Ishikawa (cell line): ENCODE results near the gene MLLT10.

Source experiments
- CEBPB ChIP-seq: IDR thresholded peaks from 2 replicates; pipeline ENCODE4 v1.6.1; 2012
- CREB1 ChIP-seq: IDR thresholded peaks from 2 replicates; pipeline ENCODE4 v1.6.1; 2012; ENCODE audit warnings: low read depth
- EGR1 ChIP-seq: IDR thresholded peaks from 2 replicates; pipeline ENCODE4 v1.6.1; 2012
- EP300 ChIP-seq: IDR thresholded peaks from 2 replicates; pipeline ENCODE4 v1.6.1; 2012; ENCODE audit warnings: borderline replicate concordance
- FOXM1 ChIP-seq: IDR thresholded peaks from 2 replicates; pipeline ENCODE4 v1.6.1; 2012; ENCODE audit warnings: low read depth, borderline replicate concordance
- MAX ChIP-seq: IDR thresholded peaks from 2 replicates; pipeline ENCODE4 v1.6.1; 2012
- NFIC ChIP-seq: IDR thresholded peaks from 2 replicates; pipeline ENCODE4 v1.6.1; 2012
- RAD21 ChIP-seq: IDR thresholded peaks from 2 replicates; pipeline ENCODE4 v1.6.1; 2012; ENCODE audit warnings: low read depth
- TAF1 ChIP-seq: IDR thresholded peaks from 2 replicates; pipeline ENCODE4 v1.6.1; 2012; ENCODE audit warnings: low read depth, mild to moderate bottlenecking
- TCF12 ChIP-seq: IDR thresholded peaks from 2 replicates; pipeline ENCODE4 v1.6.1; 2012; ENCODE audit warnings: low read depth
- TEAD4 ChIP-seq: IDR thresholded peaks from 2 replicates; pipeline ENCODE4 v1.6.1; 2012
- YY1 ChIP-seq: IDR thresholded peaks from 2 replicates; pipeline ENCODE4 v1.6.1; 2012; ENCODE audit warnings: low read depth
- ZBTB7A ChIP-seq: IDR thresholded peaks from 2 replicates; pipeline ENCODE4 v1.6.1; 2012; ENCODE audit warnings: low read depth
- TF ChIP-seq, protein P1 (sequence below): IDR thresholded peaks from 2 replicates; pipeline ENCODE4 v1.6.1; 2012
- TF ChIP-seq, protein P2 (sequence below): IDR thresholded peaks from 2 replicates; pipeline ENCODE4 v1.6.1; 2012; ENCODE audit warnings: low read depth, mild to moderate bottlenecking

MLLT10 gene

GRCh38 chr10:21521751-21522533 lies 12.1 kb upstream of the MLLT10 start:
- TF ChIP-seq, protein P1, sequence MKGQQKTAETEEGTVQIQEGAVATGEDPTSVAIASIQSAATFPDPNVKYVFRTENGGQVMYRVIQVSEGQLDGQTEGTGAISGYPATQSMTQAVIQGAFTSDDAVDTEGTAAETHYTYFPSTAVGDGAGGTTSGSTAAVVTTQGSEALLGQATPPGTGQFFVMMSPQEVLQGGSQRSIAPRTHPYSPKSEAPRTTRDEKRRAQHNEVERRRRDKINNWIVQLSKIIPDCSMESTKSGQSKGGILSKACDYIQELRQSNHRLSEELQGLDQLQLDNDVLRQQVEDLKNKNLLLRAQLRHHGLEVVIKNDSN = no peak
- TF ChIP-seq YY1 = no peak
- no peak for TF ChIP-seq TCF12
- no peak for TF ChIP-seq NFIC
- no peak for TF ChIP-seq MAX
- no peak for TF ChIP-seq TEAD4
- TF ChIP-seq CEBPB = no peak
- no peak for TF ChIP-seq RAD21
- no peak for TF ChIP-seq FOXM1
- TF ChIP-seq EP300 = no peak
- TF ChIP-seq CREB1 = no peak
- no peak for TF ChIP-seq EGR1
- TF ChIP-seq ZBTB7A = no peak
- TF ChIP-seq, protein P2, sequence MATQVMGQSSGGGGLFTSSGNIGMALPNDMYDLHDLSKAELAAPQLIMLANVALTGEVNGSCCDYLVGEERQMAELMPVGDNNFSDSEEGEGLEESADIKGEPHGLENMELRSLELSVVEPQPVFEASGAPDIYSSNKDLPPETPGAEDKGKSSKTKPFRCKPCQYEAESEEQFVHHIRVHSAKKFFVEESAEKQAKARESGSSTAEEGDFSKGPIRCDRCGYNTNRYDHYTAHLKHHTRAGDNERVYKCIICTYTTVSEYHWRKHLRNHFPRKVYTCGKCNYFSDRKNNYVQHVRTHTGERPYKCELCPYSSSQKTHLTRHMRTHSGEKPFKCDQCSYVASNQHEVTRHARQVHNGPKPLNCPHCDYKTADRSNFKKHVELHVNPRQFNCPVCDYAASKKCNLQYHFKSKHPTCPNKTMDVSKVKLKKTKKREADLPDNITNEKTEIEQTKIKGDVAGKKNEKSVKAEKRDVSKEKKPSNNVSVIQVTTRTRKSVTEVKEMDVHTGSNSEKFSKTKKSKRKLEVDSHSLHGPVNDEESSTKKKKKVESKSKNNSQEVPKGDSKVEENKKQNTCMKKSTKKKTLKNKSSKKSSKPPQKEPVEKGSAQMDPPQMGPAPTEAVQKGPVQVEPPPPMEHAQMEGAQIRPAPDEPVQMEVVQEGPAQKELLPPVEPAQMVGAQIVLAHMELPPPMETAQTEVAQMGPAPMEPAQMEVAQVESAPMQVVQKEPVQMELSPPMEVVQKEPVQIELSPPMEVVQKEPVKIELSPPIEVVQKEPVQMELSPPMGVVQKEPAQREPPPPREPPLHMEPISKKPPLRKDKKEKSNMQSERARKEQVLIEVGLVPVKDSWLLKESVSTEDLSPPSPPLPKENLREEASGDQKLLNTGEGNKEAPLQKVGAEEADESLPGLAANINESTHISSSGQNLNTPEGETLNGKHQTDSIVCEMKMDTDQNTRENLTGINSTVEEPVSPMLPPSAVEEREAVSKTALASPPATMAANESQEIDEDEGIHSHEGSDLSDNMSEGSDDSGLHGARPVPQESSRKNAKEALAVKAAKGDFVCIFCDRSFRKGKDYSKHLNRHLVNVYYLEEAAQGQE = no peak
- TF ChIP-seq TAF1 = no peak

DNA sequence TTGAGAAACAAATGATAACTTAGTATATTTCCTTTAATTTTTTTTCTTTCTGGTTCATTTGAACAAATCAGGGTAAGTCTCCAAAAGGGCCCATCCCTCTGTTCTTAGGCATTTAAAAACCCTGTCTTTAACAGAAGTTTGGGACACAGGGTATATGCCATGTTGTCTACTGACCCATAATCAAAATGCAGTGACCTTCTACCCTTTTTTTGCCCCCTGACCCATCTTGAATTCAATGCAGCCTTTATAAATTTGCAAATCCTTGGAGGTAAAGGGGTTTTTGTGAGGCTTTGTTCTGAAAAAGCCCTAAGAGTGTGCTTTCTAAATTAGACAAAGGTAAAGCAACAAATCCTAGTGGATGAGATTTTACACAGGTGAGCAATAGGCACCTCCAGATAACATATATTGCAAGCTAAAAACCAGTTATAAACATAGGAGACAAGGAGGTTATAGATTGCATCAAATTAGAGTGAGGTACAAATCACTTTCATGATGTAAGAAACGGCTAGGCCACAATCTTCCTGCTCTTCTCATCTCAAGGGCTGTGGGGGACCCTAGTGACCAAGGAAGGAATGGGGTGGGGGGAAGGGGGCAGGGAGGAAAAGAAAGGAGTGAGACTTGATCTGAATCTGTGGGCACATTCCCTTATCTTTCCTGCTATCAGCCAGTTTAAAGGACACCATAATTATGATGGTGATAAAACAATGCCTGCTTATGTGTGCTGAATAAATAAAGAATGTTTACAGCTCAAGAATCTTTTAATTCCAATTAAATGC lies 11.2 kb upstream of the MLLT10 start:
- TF ChIP-seq EGR1 = no peak
- TF ChIP-seq CREB1 = no peak
- TF ChIP-seq TCF12 = no peak
- TF ChIP-seq MAX = no peak
- TF ChIP-seq ZBTB7A = no peak
- no peak for TF ChIP-seq TEAD4
- TF ChIP-seq FOXM1 = no peak
- TF ChIP-seq, protein P1 = no peak
- TF ChIP-seq TAF1 = no peak
- TF ChIP-seq EP300 = no peak

- TF ChIP-seq EP300 (no peak), FOXM1 (no peak), TEAD4 (no peak), TCF12 (no peak), ZBTB7A (no peak), NFIC (no peak), YY1 (no peak), EGR1 (no peak), CREB1 (no peak), CEBPB (no peak), TAF1 (no peak), MAX (no peak), RAD21 (no peak)
- TF ChIP-seq, protein P2 = no peak
- TF ChIP-seq, protein P1 = no peak
Measured at GRCh38 chr10:21523557-21524008, 10.4 kb upstream of the MLLT10 start.

GRCh38 chr10:21524131-21524525 lies 9.9 kb upstream of the MLLT10 start:
- TF ChIP-seq EGR1 = no peak
- no peak for TF ChIP-seq ZBTB7A
- no peak for TF ChIP-seq YY1
- TF ChIP-seq TAF1 = no peak
- no peak for TF ChIP-seq TCF12
- TF ChIP-seq TEAD4 = no peak
- no peak for TF ChIP-seq CEBPB
- TF ChIP-seq MAX = no peak
- no peak for TF ChIP-seq EP300
- TF ChIP-seq FOXM1 = no peak
- TF ChIP-seq NFIC = no peak
- no peak for TF ChIP-seq CREB1
- TF ChIP-seq, protein P2 = no peak
- TF ChIP-seq, protein P1 = no peak
- TF ChIP-seq RAD21 = no peak
